ENCODE results near the gene WDR20. TPM values are rescaled to one million over a fixed set of nuclear protein-coding genes. Genes with fewer than 3 reads are reported as not detected.
A peak's percentile ranks its signal among the peaks of the same experiment; 100 is the strongest.
"Not testable (repeated sequence)": the region's sequence is repeated elsewhere in the genome, so short reads cannot be mapped to it uniquely, and the experiment has no call there.

WDR20 gene
- total RNA-seq, 1 donor, result 16.4 TPM

DNA sequence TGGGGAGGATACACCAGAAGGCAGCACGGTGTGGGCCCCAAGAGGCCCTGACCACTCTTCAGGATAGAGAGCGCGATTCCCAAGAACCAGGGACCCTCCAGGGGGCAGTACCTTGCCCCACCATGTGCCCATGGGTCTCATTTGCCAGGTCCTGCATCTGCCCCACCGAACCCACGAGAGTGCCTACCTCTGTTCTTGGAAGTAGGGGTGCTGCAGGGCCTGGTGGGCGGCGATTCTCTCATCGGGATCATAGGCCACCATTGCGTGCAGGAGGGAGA, 92.6 kb downstream of the WDR20 start:
- no peak for DNase-seq (ENCODE audit: low read depth in 2 of 3, low spot score in 2 of 3)

DNA sequence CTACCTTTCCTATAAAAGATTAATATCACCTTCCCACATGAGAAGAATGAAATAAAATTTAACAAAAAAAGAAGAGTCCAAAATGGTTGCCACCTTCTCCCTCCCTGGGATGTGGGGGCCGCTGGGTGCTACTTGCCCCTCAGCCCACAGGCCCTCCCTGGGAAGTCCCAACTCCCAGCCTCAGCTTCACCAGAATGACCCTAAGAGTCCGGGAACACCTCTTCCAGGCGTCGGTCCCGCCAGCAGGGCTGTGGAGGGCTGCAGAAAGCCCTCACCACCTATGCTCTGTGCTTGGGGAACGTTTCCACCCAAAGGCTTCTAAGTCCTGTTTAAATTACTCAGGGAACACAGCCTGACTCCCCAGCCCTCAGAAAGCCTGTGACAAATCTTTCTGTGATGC, 93.4 kb downstream of the WDR20 start:
- DNase-seq (ENCODE audit: low read depth in 2 of 3, low spot score in 2 of 3), result no peak

DNA sequence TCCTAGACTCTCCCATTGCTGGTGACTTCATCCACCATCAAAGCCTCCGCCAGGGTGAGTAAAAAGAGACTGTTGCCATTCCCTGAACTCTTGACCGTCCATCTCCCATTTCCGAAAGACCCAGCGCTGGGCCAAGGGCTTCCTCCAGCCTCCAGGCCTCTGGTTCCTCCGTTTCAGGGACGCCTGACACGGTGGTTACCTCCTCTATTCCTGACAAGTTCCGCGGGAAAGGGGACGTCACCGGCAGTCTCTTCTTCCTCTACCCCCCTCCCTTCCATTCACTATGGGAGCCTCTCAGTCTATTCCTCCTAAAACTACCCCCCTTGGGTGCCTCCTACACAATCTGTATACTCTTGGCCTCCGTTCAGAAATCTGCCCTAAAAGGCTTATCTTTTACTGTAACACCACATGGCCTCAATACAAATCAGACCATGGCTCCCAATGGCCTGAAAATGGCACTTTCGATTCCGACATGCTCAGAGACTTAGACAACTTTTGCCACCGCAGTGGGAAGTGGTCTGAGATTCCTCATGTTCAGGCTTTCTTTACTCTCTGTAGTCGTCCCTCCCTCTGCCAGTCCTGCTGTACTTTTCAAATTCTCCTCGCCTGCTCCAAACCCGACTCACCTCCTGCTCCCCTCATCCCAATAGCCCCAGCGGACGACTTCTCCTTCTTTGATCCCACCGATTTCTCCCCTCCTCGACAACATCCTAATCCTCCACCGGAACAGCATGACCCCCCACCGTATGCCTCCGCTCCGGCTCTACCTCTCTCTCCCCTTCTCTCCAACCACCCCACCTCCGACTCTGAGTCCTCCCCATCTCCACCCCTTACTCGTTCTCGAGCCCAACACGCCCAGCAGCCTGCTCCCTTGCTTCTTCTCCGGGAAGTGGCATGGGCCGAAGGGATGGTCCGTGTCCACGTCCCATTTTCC, 94.9 kb downstream of the WDR20 start:
- no peak for DNase-seq (ENCODE audit: low read depth in 2 of 3, low spot score in 2 of 3)

DNA sequence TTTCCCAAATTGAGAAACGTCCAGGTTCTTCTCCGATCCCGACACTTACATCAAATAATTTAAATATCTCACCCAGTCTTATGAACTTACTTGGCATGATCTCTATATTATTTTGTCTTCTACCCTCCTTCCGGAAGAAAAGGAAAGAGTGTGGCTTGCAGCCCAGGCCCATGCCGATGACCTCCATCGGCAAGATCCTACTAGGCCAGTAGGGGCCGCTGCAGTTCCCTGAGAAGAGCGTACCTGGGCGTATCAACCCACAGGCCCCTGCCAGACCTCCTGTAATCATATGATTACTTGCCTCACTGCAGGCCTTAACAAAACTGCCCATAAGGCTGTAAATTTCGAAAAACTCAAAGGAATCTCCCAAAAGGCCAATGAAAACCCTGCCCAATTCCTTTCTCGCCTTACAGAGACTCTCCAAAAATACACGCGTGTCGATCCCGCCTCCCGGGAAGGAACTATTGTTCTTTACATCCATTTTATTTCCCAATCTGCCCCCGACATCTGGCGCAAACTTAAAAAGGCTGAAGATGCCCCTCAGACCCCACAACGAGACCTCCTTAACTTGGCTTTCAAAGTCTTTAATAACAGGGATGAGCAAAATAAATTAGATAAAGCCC, 95.7 kb downstream of the WDR20 start:
- peak; percentile 24 to 87 (median 69) for DNase-seq (ENCODE audit: low read depth in 2 of 3, low spot score in 2 of 3)

DNA sequence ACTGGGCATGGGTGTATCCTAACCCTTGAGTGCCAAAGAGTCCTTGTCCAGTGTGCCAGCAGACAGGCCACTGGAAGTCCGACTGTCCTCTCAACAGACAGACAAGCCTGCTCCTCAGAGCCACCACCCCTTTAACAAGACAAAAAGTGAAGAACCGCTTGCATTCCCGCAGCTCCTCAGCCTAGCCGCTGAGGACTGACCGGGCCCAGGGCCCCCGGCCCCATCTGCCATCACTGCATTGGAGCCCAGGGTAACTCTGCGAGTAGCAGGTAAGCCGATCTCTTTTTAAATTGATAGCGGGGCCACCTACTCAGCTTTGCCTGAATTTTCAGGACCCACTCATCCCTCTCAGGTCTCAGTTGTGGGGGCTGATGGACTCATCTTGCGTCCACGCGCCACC, 96.3 kb downstream of the WDR20 start:
- no peak for DNase-seq (ENCODE audit: low read depth in 2 of 3, low spot score in 2 of 3)

DNA sequence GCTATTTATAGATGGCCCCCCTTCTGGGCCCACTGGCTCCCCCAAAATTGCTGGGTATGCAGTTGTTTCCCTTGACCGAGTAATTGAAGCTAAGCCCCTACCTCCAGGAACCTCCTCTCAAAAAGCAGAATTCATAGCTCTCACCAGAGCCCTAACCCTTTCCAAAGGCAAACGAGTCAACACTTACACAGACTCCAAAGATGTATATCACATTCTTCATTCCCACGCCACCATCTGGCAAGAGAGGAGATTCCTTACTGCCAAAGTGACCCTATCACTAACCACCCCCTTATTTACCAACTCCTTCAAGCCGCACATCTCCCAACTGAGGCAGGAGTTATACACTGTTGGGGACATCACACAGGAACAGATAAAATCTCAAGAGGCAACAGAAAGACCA, 98.4 kb downstream of the WDR20 start:
- no peak for DNase-seq (ENCODE audit: low read depth in 2 of 3, low spot score in 2 of 3)

DNA sequence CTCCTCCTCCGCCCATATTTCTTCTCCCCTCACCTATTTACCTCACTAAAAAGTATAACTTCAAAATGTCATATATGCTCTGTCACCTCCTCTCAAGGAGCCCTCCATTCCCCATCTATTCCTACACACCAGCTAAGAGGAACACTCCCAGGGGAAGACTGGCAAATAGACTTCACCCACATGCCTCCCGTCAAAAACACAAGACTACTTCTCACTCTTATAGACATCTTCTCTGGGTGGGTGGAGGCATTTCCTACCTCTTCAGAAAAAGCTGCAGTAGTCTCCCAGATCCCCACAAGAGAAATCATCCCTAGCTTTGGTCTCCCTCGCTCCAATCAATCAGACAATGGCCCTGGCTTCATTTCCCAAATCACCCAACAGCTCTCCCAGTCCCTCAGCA, 99.1 kb downstream of the WDR20 start:
- no peak for DNase-seq (ENCODE audit: low read depth in 2 of 3, low spot score in 2 of 3)

DNA sequence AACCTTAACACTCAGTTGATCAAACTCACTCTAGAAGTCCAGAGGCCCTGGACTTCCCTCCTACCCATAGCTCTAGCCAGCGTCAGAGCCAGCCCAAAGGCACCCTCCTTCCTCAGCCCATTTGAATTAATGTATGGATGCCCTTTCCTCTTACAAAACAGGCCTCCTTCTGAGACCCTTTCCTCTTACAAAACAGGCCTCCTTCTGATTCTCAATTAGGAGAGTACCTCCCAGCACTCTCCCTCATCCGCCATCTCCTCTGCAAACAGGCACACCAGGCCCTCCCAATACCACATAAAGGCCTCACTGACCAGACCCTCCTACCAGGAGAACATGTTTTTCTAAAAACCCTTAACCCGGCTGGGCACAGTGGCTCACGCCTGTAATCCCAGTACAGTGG, 99.5 kb downstream of the WDR20 start:
- no peak for DNase-seq (ENCODE audit: low read depth in 2 of 3, low spot score in 2 of 3)

DNA sequence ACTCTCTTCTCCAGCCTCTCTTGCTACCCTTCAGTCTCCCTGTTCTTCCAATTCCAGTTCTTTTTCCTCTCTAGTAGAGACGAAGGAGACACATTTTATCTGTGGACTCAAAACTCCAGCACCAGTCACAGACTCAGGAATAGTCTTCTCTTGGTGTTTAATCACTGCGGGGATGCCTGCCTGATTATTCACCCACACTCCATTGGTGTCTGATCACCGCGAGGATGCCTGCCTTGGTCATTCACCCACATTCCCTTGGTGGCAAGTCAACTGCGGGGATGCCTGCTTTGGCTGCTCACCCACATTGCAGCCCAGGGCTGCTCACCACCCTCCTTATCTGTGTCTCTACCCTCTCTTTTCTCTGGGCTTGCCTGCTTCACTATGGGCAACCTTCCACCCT, 100.8 kb downstream of the WDR20 start:
- not testable (repeated sequence) for DNase-seq (ENCODE audit: low read depth in 2 of 3, low spot score in 2 of 3)

DNA sequence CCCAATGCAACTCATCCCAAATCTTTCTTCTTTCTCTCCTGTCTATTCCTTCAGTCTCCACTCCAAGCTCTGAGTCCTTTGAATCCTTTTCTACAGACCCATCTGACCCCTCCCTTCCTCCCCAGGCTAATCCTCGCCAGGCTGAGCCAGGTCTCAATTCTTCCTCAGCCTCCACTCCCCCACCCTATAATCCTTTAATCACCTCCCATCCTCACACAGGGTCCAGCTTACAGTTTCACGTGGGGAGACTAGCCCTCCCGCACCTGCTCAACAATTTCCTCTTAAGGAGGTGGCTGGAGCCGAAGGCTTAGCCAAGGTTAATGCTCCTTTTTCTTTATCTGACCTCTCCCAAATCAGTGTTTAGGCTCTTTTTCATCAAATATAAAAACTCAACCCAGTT, 101.5 kb downstream of the WDR20 start:
- DNase-seq (ENCODE audit: low read depth in 2 of 3, low spot score in 2 of 3), result no peak

DNA sequence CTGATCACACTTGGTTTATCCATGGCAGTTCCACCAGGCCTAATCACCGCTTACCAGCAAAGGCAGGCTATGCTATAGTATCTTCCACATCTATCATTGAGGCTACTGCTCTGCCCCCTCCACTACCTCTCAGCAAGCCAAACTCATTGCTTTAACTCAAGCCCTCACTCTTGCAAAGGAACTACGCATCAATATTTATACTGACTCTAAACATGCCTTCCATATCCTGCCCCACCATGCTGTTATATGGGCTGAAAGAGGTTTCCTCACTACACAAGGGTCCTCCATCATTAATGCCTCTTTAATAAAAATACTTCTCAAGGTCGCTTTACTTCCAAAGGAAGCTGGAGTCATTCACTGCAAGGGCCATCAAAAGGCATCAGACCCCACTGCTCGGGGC, 104.1 kb downstream of the WDR20 start:
- DNase-seq (ENCODE audit: low read depth in 2 of 3, low spot score in 2 of 3), result not testable (repeated sequence)

DNA sequence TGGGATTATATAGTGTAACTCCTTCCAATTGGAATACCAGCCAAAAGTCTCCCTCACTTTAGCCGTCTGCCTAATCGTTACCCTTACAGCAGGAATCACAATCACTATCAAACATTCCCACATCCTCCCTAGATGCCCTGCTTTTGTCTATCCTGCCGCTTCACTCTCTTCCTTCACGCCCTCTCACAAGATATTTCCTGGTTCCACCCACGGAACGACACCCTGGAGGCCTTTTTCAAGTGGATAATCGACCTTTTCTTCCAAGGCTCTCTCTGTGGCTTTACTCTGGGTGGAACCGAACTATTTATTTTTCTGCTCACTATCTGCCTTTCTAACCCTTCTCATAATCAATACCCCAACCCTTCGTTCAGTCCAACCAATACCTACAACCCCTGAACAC, 106.4 kb downstream of the WDR20 start:
- no peak for DNase-seq (ENCODE audit: low read depth in 2 of 3, low spot score in 2 of 3)

DNA sequence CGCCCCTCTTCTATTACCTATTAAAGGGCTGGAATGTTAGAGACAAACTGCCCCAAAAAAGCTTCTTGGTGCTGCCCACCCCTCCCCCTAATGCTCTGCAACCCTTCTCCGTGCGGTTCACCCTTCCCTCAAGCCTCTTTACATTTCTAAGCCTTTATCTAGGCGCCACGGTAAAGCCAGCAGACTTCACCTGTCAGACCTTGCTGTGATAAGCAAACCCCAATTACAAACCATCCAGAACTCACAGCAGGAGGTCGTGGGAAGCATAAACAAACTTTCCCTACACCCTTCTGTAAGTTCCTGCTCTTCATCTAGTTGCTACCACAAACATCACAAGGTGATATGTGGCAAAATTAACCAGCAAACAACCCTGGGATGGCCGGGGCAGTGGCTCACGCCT, 108.4 kb downstream of the WDR20 start:
- DNase-seq (ENCODE audit: low read depth in 2 of 3, low spot score in 2 of 3), result no peak

DNA sequence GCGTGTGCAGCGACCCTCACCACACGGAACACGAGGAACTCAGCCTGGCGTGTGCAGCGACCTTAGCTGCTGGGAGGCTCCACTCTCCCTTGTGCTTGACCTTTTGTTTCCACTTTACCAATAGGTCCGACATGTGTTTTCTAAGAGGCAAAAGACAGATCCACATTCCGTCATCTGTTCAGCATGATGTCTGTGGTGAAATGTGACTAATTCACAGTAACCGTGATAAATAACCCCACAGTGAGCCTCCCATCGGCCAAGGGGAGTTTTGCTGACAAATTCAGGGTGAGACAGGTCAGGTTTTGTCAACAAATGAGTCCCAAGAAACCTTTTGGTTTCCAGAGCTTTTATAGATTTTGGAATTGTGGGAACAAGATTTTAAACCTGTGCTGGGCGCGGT, 109.3 kb downstream of the WDR20 start:
- DNase-seq (ENCODE audit: low read depth in 2 of 3, low spot score in 2 of 3), result no peak

DNA sequence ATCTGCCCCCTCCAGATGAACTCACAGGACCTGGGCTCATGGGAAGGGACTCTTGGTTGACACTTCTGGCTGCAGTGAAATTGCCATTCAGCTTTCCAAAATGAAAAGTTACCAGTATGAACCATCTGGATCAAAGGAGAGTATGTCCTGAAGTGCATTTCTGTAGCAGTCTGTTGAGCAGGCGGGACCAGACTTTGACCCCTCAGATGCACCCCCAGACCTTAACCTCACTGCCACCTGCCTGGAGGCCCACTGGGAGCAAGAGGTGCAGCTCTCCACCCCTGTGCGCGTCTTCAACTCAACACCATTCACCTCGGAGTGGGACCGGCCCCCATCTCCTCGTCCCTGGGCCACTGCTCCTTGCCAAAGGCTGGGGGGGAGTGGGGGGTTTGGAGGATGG, 110.3 kb downstream of the WDR20 start:
- DNase-seq (ENCODE audit: low read depth in 2 of 3, low spot score in 2 of 3), result no peak

DNA sequence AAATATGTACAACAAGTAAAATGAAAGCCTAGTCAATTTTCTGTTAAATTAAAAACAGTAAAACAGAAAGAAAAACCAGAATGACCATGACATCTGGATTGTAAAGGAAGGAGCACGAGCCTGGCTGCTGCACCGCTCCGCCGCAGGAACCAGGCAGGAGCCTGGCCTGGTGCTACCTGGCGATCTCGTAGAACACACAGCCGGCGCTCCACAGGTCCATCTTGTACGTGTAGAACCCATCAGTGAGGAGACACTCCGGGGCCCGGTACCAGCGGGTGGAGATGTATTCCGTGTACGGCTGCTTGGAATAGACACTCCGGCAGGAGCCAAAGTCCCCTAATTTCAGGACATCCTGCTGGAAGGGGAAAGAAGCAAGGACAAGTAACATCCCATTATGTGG, 110.9 kb downstream of the WDR20 start:
- no peak for DNase-seq (ENCODE audit: low read depth in 2 of 3, low spot score in 2 of 3)

DNA sequence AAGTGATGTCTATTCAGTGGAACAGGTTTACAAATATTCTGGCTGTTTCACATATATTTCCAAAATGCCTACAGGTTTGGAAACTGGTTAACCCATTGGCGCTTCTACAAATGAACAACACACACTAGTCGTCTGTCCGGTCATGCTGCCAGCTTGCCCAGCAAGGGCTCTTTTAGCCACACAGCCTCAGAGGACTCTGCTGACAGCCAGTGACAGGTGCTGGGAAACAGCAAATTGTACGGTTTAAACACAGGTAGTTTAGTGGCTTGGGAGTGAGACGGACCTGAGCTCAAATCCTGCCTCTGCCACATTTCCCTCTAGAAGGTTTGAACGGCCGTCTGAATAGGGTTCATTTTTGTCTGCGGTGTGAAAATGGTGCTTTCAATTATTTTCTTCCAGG, 111.5 kb downstream of the WDR20 start:
- DNase-seq (ENCODE audit: low read depth in 2 of 3, low spot score in 2 of 3), result no peak

DNA sequence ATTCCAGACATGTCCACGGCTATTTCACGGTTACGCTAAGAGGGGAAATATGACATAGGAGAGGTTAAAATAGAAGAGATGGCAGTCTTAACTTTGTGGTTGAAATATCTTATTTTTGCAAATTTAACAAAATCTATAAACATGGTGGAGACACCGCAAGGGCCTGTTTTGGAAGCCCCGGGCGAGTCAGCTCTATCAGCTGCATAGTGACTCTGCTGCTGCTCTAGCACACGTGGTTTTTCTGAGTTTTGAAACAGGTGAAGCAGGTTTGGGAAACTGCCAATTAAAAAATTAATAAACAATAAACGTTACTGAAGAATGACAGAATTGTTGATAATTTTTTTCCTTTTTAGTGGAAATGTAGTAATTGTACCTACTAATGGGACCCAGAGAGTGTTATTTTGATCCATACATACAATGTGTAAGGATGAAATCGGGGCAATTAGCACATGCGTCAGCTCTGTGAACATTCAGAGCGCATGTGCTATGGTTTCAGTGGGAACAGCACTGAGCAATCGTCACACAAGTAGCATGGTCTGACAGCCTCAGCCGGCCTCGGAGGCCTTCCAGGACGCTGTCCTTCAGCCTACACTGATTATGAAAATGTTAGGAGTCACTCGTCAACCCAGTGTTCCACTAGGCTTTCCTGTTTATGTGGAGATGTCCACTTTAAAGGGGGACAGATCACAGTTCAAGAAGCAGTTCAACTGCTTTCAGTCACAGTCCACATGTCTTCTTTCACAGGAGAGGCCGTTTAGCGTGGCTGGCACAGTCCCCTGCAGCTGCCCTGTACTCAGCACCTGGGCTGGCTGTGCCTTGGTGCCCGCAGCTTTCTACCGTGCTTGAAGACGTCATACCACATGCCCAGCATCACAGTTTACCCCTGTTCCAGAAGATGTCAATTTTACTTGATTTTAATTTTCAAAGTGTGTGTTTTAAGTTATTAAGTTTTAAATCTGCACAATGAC, 113.4 kb downstream of the WDR20 start:
- no peak for DNase-seq (ENCODE audit: low read depth in 2 of 3, low spot score in 2 of 3)

DNA sequence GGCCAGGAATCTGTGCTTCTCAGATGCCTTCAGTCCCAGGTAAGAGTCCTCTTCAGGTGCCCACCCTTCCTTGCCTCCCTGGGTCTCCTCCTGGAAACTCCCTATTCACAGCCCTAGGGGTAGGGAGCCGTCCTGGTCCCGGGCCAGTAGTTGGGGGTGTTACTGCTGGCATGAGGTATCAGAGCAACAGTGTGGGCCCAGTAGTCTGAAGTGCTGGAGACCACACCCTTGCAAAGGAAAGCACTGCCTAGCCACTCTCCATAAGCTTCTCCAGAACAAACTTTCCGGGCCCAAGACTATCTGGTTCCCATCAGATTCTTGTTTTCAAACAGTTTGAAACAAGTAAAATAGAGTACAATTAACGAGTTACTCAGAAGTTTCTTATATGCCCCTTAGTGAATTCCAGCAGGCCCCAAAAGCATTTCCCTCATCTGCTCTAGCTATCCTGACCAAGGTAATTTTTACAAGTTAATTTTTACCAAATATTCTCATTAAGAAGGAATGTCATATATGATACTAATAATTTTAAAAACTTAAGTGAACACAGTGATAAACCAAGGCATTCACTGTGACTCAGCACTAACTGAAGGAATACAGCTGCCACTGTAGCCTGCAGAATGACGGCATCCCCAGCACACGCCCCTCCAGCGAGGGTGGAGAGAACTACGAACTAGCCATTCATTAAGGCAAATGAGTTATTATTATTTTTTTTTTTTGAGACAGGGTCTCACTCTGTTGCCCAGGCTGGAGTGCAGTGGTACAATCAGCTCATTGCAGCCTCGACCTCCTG, 115.9 kb downstream of the WDR20 start:
- DNase-seq (ENCODE audit: low read depth in 2 of 3, low spot score in 2 of 3), result no peak

DNA sequence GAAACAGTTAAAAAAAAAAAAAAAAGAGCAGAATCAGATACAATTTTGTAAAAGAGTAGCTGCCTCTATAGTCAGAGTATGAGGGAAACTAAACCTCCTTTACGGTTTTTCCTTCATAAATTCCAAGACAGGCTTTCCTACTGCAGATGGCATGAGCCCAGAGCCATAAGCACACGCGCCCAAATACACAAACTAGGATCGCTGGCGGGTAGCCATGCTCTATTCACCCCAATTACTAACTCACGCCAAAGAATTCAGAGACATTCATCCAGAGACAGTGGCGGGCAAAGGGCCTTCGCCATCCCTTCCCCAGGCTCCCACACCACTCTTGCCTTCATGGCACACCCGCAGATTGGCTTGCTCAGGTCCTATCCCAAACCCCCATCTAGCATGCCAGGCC, 117.0 kb downstream of the WDR20 start:
- DNase-seq (ENCODE audit: low read depth in 2 of 3, low spot score in 2 of 3), result no peak

DNA sequence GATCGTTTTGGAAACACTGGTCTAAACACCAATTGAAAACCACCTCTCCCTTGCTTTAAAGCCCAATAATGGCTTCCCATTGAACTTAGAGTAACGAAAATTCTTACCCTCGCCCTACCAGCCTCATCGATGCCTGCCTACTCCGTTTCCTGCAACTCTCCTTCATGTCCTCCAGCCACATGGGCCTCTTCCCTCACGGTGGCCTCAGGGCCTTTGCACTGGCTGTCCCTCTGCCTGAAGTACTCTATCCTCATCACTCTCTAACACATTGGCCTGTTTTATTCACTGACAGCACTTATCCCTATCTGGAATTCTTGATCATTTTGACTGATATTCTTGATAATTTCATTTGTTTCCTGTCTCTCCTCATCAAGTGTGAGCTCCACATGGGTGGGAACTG, 118.4 kb downstream of the WDR20 start:
- DNase-seq (ENCODE audit: low read depth in 2 of 3, low spot score in 2 of 3), result no peak

Data from hematopoietic multipotent progenitor cell (in vitro differentiated cells).